Effector memory CD4-positive, alpha-beta T cell (primary cell): ENCODE results near the gene HCRT.
"Not testable (repeated sequence)": the region's sequence is repeated elsewhere in the genome, so short reads cannot be mapped to it uniquely, and the experiment has no call there.

Experiments
- DNase-seq, 3 donors: peaks; one replicate each; pipeline ENCODE4 v3.0.0-alpha.2; 2020
- H3K27ac ChIP-seq: 2 replicates; pipeline ENCODE4 v1.7.0; 2013; ENCODE audit warnings: mild to moderate bottlenecking, low read length, moderate library complexity; ENCODE audit not compliant: insufficient read depth, poor library complexity, severe bottlenecking
- H3K27me3 ChIP-seq: replicated peaks from 2 replicates; pipeline ENCODE4 v1.7.0; 2013; ENCODE audit warnings: mild to moderate bottlenecking, low read length; ENCODE audit not compliant: insufficient read depth, control insufficient read depth, poor library complexity, severe bottlenecking
- H3K36me3 ChIP-seq: 2 replicates; pipeline ENCODE4 v1.7.0; 2013; ENCODE audit warnings: mild to moderate bottlenecking, low read length, moderate library complexity; ENCODE audit not compliant: control insufficient read depth, insufficient read depth
- H3K4me1 ChIP-seq: 2 replicates; pipeline ENCODE4 v1.7.0; 2013; ENCODE audit warnings: low read length, mild to moderate bottlenecking; ENCODE audit not compliant: control insufficient read depth, insufficient read depth, poor library complexity, severe bottlenecking
- H3K4me3 ChIP-seq: 2 replicates; pipeline ENCODE4 v1.7.0; 2013; ENCODE audit warnings: low read length, low read depth, mild to moderate bottlenecking; ENCODE audit not compliant: insufficient read depth, poor library complexity, severe bottlenecking
- H3K9me3 ChIP-seq: 2 replicates; pipeline ENCODE4 v1.7.0; 2013; ENCODE audit warnings: mild to moderate bottlenecking, low read length, moderate library complexity; ENCODE audit not compliant: control insufficient read depth

The HCRT gene

GRCh38 chr17:42214156-42214555 lies 28.9 kb upstream of the HCRT start:
- DNase-seq: no peak
- Histone ChIP-seq H3K4me3 (no peak overlapping the region), H3K36me3 (peaks cover 84% of the 10 kb centered on the region), H3K27me3 (no peaks in the 10 kb centered on the region), H3K9me3 (no peaks in the 10 kb centered on the region), H3K27ac (no peak overlapping the region), H3K4me1 (no peaks in the 10 kb centered on the region)

- H3K36me3 ChIP-seq: peaks cover 83% of the 10 kb centered on the region
Measured at GRCh38 chr17:42212382-42212781, 27.1 kb upstream of the HCRT start.

GRCh38 chr17:42211921-42212341 lies 26.7 kb upstream of the HCRT start:
- not testable (repeated sequence) for H3K9me3 ChIP-seq, H3K27me3 ChIP-seq, H3K27ac ChIP-seq, DNase-seq, H3K4me1 ChIP-seq, H3K4me3 ChIP-seq
- peaks cover 81% of the 10 kb centered on the region for H3K36me3 ChIP-seq

More at GRCh38 chr17:42212382-42212781, 27.1 kb upstream of the HCRT start:
- H3K27ac ChIP-seq: no peak overlapping the region
- no peaks in the 10 kb centered on the region for H3K4me1 ChIP-seq
- no peak overlapping the region for H3K4me3 ChIP-seq
- no peaks in the 10 kb centered on the region for H3K9me3 ChIP-seq
- no peak for DNase-seq
- H3K27me3 ChIP-seq: no peaks in the 10 kb centered on the region

- Histone ChIP-seq H3K36me3 (peaks cover 76% of the 10 kb centered on the region), H3K27me3 (no peaks in the 10 kb centered on the region), H3K27ac (no peak overlapping the region), H3K4me1 (no peaks in the 10 kb centered on the region), H3K4me3 (no peak overlapping the region), H3K9me3 (no peaks in the 10 kb centered on the region)
- no peak for DNase-seq
Measured at GRCh38 chr17:42210046-42210445, 24.8 kb upstream of the HCRT start.

- H3K27ac ChIP-seq, H3K4me3 ChIP-seq, H3K9me3 ChIP-seq, DNase-seq, H3K4me1 ChIP-seq, H3K27me3 ChIP-seq: not testable (repeated sequence)
- peaks cover 72% of the 10 kb centered on the region for H3K36me3 ChIP-seq
Measured at GRCh38 chr17:42206153-42206612, 20.9 kb upstream of the HCRT start.

GRCh38 chr17:42203354-42203753 lies 18.1 kb upstream of the HCRT start:
- no peaks in the 10 kb centered on the region for H3K9me3 ChIP-seq
- H3K27ac ChIP-seq: no peak overlapping the region
- no peak overlapping the region for H3K4me3 ChIP-seq
- no peaks in the 10 kb centered on the region for H3K27me3 ChIP-seq
- no peaks in the 10 kb centered on the region for H3K4me1 ChIP-seq
- DNase-seq: no peak
- H3K36me3 ChIP-seq: peaks cover 60% of the 10 kb centered on the region

GRCh38 chr17:42202696-42203095 lies 17.4 kb upstream of the HCRT start:
- no peaks in the 10 kb centered on the region for H3K4me1 ChIP-seq
- no peaks in the 10 kb centered on the region for H3K27me3 ChIP-seq
- no peak overlapping the region for H3K27ac ChIP-seq
- H3K9me3 ChIP-seq: no peaks in the 10 kb centered on the region
- peaks cover 58% of the 10 kb centered on the region for H3K36me3 ChIP-seq
- no peak overlapping the region for H3K4me3 ChIP-seq
- DNase-seq: no peak

GRCh38 chr17:42202159-42202558 lies 16.9 kb upstream of the HCRT start:
- H3K36me3 ChIP-seq: peaks cover 53% of the 10 kb centered on the region
- H3K4me3 ChIP-seq: no peak overlapping the region
- H3K27ac ChIP-seq: no peak overlapping the region
- H3K4me1 ChIP-seq: no peaks in the 10 kb centered on the region
- no peaks in the 10 kb centered on the region for H3K9me3 ChIP-seq
- no peak for DNase-seq
- no peaks in the 10 kb centered on the region for H3K27me3 ChIP-seq

GRCh38 chr17:42201458-42201772 lies 16.2 kb upstream of the HCRT start:
- DNase-seq: no peak
- no peak overlapping the region for H3K4me3 ChIP-seq
- H3K27ac ChIP-seq: no peak overlapping the region
- no peaks in the 10 kb centered on the region for H3K9me3 ChIP-seq
- H3K27me3 ChIP-seq: no peaks in the 10 kb centered on the region
- H3K36me3 ChIP-seq: peaks cover 52% of the 10 kb centered on the region
- no peaks in the 10 kb centered on the region for H3K4me1 ChIP-seq

GRCh38 chr17:42200706-42201457 lies 15.6 kb upstream of the HCRT start:
- peaks cover 46% of the 10 kb centered on the region for H3K36me3 ChIP-seq
- no peak overlapping the region for H3K27ac ChIP-seq
- H3K4me1 ChIP-seq: no peaks in the 10 kb centered on the region
- no peak overlapping the region for H3K4me3 ChIP-seq
- no peaks in the 10 kb centered on the region for H3K9me3 ChIP-seq
- DNase-seq: no peak
- no peaks in the 10 kb centered on the region for H3K27me3 ChIP-seq
